Fibroblast of pulmonary artery (primary cell): ENCODE data around the gene LRRK1.
A peak's percentile ranks its signal among the peaks of the same experiment; 100 is the strongest.

ENCODE experiments used
- DNase-seq: peaks from one replicate; pipeline ENCODE4 v3.0.0-alpha.2; 2010; ENCODE audit warnings: low read depth
- H3K4me3 ChIP-seq: replicated peaks from 2 replicates; pipeline ENCODE4 v1.5.1; 2011; ENCODE audit warnings: low read depth, mild to moderate bottlenecking, control low read depth, low read length, moderate library complexity
- CTCF ChIP-seq: IDR thresholded peaks from 2 replicates; pipeline ENCODE4 v1.5.1; 2011; ENCODE audit warnings: mild to moderate bottlenecking, control low read depth, low read length, inconsistent platforms; ENCODE audit errors: missing control alignments

LRRK1 gene

GRCh38 chr15:100999369-100999768, 80.2 kb downstream of the LRRK1 start:
- no peak for DNase-seq
- TF ChIP-seq CTCF: no peak
- H3K4me3 ChIP-seq: no peak overlapping the region

GRCh38 chr15:101000271-101000681, 81.1 kb downstream of the LRRK1 start:
- no peak for TF ChIP-seq CTCF
- DNase-seq: peak; percentile 44
- no peak overlapping the region for H3K4me3 ChIP-seq

- no peak for DNase-seq
- no peak for TF ChIP-seq CTCF
- H3K4me3 ChIP-seq: no peak overlapping the region
Measured at GRCh38 chr15:101001056-101001455, 81.9 kb downstream of the LRRK1 start.

- no peak for DNase-seq
- no peak for TF ChIP-seq CTCF
- no peak overlapping the region for H3K4me3 ChIP-seq
Measured at GRCh38 chr15:101001796-101002195, 82.6 kb downstream of the LRRK1 start.

- DNase-seq: no peak
- no peak overlapping the region for H3K4me3 ChIP-seq
- TF ChIP-seq CTCF: no peak
Measured at GRCh38 chr15:101003081-101003480, 83.9 kb downstream of the LRRK1 start.

- no peak for DNase-seq
- no peak for TF ChIP-seq CTCF
- no peak overlapping the region for H3K4me3 ChIP-seq
Measured at GRCh38 chr15:101003706-101004105, 84.5 kb downstream of the LRRK1 start.

GRCh38 chr15:101004500-101004899, 85.3 kb downstream of the LRRK1 start:
- no peak for DNase-seq
- no peak overlapping the region for H3K4me3 ChIP-seq
- TF ChIP-seq CTCF: no peak
